Activated T-helper 2 cell treated with anti-CD3 and anti-CD28 coated beads, Interferon-gamma antibody, Interleukin-2, Interleukin-4, amounts not matched to agents 10 μg/mL and 5 μg/mL and 100 μg/mL, durations not matched to agents 14 hours and 24 hours and 36 hours (primary cell): ENCODE results near the gene HYAL2. TPM values are rescaled to one million over a fixed set of nuclear protein-coding genes. Genes with fewer than 3 reads are reported as not detected.
"Not testable (repeated sequence)": the region's sequence is repeated elsewhere in the genome, so short reads cannot be mapped to it uniquely, and the experiment has no call there.

Experiments
- DNase-seq: peaks from one replicate; pipeline ENCODE4 v3.0.0; 2021; ENCODE audit warnings: low spot score
- H3K27ac Mint-ChIP-seq: one replicate; pipeline ENCODE4 v1.8.0; 2021; ENCODE audit warnings: mixed read lengths
- H3K27me3 Mint-ChIP-seq: one replicate; pipeline ENCODE4 v1.8.0; 2021; ENCODE audit warnings: low read depth, mixed read lengths
- H3K36me3 Mint-ChIP-seq: one replicate; pipeline ENCODE4 v1.8.0; 2021; ENCODE audit warnings: low read depth, mixed read lengths
- H3K4me1 Mint-ChIP-seq: one replicate; pipeline ENCODE4 v1.8.0; 2021; ENCODE audit warnings: low read depth, mixed read lengths
- H3K4me3 Mint-ChIP-seq: one replicate; pipeline ENCODE4 v1.8.0; 2021; ENCODE audit warnings: low read depth, mild to moderate bottlenecking, moderate library complexity, mixed read lengths
- H3K9me3 Mint-ChIP-seq: one replicate; pipeline ENCODE4 v1.8.0; 2021; ENCODE audit warnings: mixed read lengths
- intact Hi-C: fragments of 100-400 bp; cut with micrococcal nuclease; formaldehyde crosslinking; loops from one replicate; pipeline ENCODE4 v1.15.1; 2023
- total RNA-seq: library from RNA; stranded (reverse); gene quantifications from 2 replicates; pipeline ENCODE4 v1.2.3, GENCODE V29; 2022

Gene HYAL2
- total RNA-seq, 1 donor from 2014 or later = 15.2 TPM

GRCh38 chr3:50272911-50273688, 49.4 kb downstream of the HYAL2 start:
- peaks cover 11% of the 10 kb centered on the region for H3K4me1 Mint-ChIP-seq
- no peak overlapping the region for H3K27ac Mint-ChIP-seq
- DNase-seq = peak; percentile 82
- H3K36me3 Mint-ChIP-seq = no peaks in the 10 kb centered on the region
- H3K27me3 Mint-ChIP-seq = peaks cover 39% of the 10 kb centered on the region
- no peaks in the 10 kb centered on the region for H3K9me3 Mint-ChIP-seq
- intact Hi-C loops = loop anchor here (1.0 to 2.0 kb wide), 4 partner anchors 13 to 152 kb away; no protein-coding TSS in a partner anchor
- peak overlapping the region; percentile 64 for H3K4me3 Mint-ChIP-seq

GRCh38 chr3:50272538-50272910, 50.0 kb downstream of the HYAL2 start:
- H3K36me3 Mint-ChIP-seq, H3K27ac Mint-ChIP-seq, H3K4me3 Mint-ChIP-seq, DNase-seq, H3K9me3 Mint-ChIP-seq: not testable (repeated sequence)
- Mint-ChIP-seq H3K27me3 (peaks cover 39% of the 10 kb centered on the region), H3K4me1 (peaks cover 11% of the 10 kb centered on the region)
- intact Hi-C loops = loop anchor here (2.0 kb wide), 1 partner anchor 26 kb away; no protein-coding TSS in a partner anchor

GRCh38 chr3:50271314-50271936, 51.1 kb downstream of the HYAL2 start:
- Mint-ChIP-seq H3K36me3 (no peaks in the 10 kb centered on the region), H3K27ac (no peak overlapping the region), H3K4me1 (peaks cover 11% of the 10 kb centered on the region), H3K27me3 (peaks cover 39% of the 10 kb centered on the region), H3K9me3 (no peaks in the 10 kb centered on the region), H3K4me3 (no peak overlapping the region)
- intact Hi-C loops = no loop called here
- no peak for DNase-seq

- peaks cover 37% of the 10 kb centered on the region for H3K27me3 Mint-ChIP-seq
- no peak for DNase-seq
- intact Hi-C loops = no loop called here
- H3K4me1 Mint-ChIP-seq = peaks cover 8% of the 10 kb centered on the region
- H3K9me3 Mint-ChIP-seq = no peaks in the 10 kb centered on the region
- H3K27ac Mint-ChIP-seq = no peak overlapping the region
- no peak overlapping the region for H3K4me3 Mint-ChIP-seq
- no peaks in the 10 kb centered on the region for H3K36me3 Mint-ChIP-seq
Measured at GRCh38 chr3:50270422-50271224, 51.9 kb downstream of the HYAL2 start.

- Mint-ChIP-seq H3K4me1 (peaks cover 8% of the 10 kb centered on the region), H3K36me3 (no peaks in the 10 kb centered on the region), H3K9me3 (no peaks in the 10 kb centered on the region), H3K4me3 (no peak overlapping the region), H3K27me3 (peaks cover 31% of the 10 kb centered on the region), H3K27ac (no peak overlapping the region)
- no peak for DNase-seq
- intact Hi-C loops = no loop called here
Measured at GRCh38 chr3:50269977-50270413, 52.5 kb downstream of the HYAL2 start.

GRCh38 chr3:50269460-50269859, 53.1 kb downstream of the HYAL2 start:
- Mint-ChIP-seq H3K27ac (no peak overlapping the region), H3K36me3 (no peaks in the 10 kb centered on the region), H3K4me1 (peaks cover 6% of the 10 kb centered on the region), H3K4me3 (no peak overlapping the region), H3K9me3 (no peaks in the 10 kb centered on the region), H3K27me3 (peaks cover 27% of the 10 kb centered on the region)
- no peak for DNase-seq
- intact Hi-C loops = no loop called here

- Mint-ChIP-seq H3K4me3 (no peak within 1 kb of the TSS), H3K27me3 (peaks cover 22% of the 10 kb centered on the region), H3K9me3 (no peaks in the 10 kb centered on the region), H3K36me3 (no peaks in the 10 kb centered on the region), H3K27ac (no peak within 1 kb of the TSS), H3K4me1 (peaks cover 2% of the 10 kb centered on the region)
- intact Hi-C loops = no loop called here
- no peak for DNase-seq
Measured at GRCh38 chr3:50268703-50269451, 53.7 kb downstream of the HYAL2 start, which contains the start of gene SEMA3B. TSS of gene SEMA3B (plus strand) at chr3:50269147. CDS start at chr3:50269241, 94 bp downstream.

GRCh38 chr3:50268276-50268675, 54.3 kb downstream of the HYAL2 start:
- intact Hi-C loops = no loop called here
- Mint-ChIP-seq H3K27ac (no peak overlapping the region), H3K36me3 (no peaks in the 10 kb centered on the region), H3K27me3 (peaks cover 21% of the 10 kb centered on the region), H3K9me3 (no peaks in the 10 kb centered on the region), H3K4me1 (peaks cover 2% of the 10 kb centered on the region), H3K4me3 (no peak overlapping the region)
- no peak for DNase-seq

Other genes with a start within 250 kb of the HYAL2 start
- 139 and 144 TPM in 2 replicates for gene RBM5, start 233.8 kb downstream of the HYAL2 start, total RNA-seq
- gene SEMA3F, start 167.4 kb downstream of the HYAL2 start, total RNA-seq = 0.11 and 0.21 TPM in 2 replicates
- not detected in 2 replicates for gene GNAT1, start 131.1 kb downstream of the HYAL2 start, total RNA-seq
- gene SLC38A3, start 117.5 kb downstream of the HYAL2 start, total RNA-seq = not detected in 2 replicates
- gene GNAI2, start 86.5 kb downstream of the HYAL2 start, total RNA-seq = 267 and 269 TPM in 2 replicates
- gene SEMA3B, start 53.6 kb downstream of the HYAL2 start, total RNA-seq = 0.30 and 0.68 TPM in 2 replicates
- gene LSMEM2, start 43.7 kb downstream of the HYAL2 start, total RNA-seq = not detected in 2 replicates
- gene IFRD2, start 30.3 kb downstream of the HYAL2 start, total RNA-seq = 154 and 164 TPM in 2 replicates
- gene HYAL3, start 23.3 kb downstream of the HYAL2 start, total RNA-seq = 10.8 TPM in 2 replicates
- gene NAA80, start 23.3 kb downstream of the HYAL2 start, total RNA-seq = 24.9 and 25.0 TPM in 2 replicates
- gene HYAL1, start 19.2 kb downstream of the HYAL2 start, total RNA-seq = 0.23 and 0.59 TPM in 2 replicates
- gene TUSC2, start 5.5 kb upstream of the HYAL2 start, total RNA-seq = 23.7 and 23.9 TPM in 2 replicates
- 71.2 and 74.2 TPM in 2 replicates for gene RASSF1, start 18.1 kb upstream of the HYAL2 start, total RNA-seq
- gene ZMYND10, start 23.0 kb upstream of the HYAL2 start, total RNA-seq = 0.94 and 1.8 TPM in 2 replicates
- 34.5 and 42.7 TPM in 2 replicates for gene NPRL2, start 28.0 kb upstream of the HYAL2 start, total RNA-seq
- gene CYB561D2, start 28.1 kb upstream of the HYAL2 start, total RNA-seq = 22.9 and 24.6 TPM in 2 replicates
- gene TMEM115, start 36.8 kb upstream of the HYAL2 start, total RNA-seq = 17.8 and 19.2 TPM in 2 replicates
- 0.46 and 0.59 TPM in 2 replicates for gene CACNA2D2, start 180.9 kb upstream of the HYAL2 start, total RNA-seq
- gene C3orf18, start 245.0 kb upstream of the HYAL2 start, total RNA-seq = 35.2 and 37.2 TPM in 2 replicates
- 61.7 and 68.7 TPM in 2 replicates for gene HEMK1, start 246.8 kb upstream of the HYAL2 start, total RNA-seq